ENCODE measurements around the gene SDC1. TPM values are rescaled to one million over a fixed set of nuclear protein-coding genes. Genes with fewer than 3 reads are reported as not detected.

SDC1 gene
- polyA plus RNA-seq, 3 donors = not detected

DNA sequence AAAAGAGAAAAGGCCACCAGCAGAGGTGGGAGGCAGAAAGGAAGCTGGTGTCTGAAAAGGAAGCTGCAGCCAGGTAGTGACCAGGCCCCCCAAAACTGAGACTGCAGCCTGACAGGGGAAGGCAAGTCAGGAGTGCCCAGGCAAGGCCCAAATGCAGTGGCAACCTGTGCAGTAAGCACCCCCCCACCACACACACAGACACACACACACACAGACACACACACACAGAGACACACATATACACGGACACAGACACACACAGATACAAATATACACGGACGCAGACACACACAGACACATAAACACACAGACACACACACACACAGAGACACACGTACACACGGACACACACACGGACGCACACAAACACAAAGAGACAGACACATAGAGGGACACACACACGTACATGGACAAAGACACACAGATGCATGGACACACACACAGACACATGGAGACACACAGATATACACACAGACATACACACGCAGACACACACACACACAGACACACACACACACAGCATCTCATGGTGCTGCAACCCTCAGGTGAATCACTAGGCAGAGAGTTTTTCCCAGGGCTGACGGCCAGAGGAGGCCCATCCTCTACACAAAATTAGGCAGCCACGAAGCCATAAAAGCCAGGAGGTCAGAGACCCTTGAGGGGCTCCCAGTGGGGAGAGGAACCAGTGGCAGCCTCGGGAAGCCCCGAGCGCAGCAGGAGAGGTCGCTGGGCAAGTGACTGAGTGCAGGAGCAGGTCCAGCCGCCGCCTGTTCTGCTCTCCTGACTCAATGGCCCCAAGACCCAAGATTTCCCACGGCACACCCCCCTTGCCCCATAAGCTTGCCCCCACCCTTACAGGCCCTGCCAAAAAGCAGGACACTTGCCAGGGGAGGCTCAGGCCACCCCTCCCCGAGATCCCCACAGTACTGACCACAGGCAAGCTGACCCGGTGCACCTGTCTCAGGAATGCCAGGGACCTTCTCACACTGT, 6.3 kb downstream of the SDC1 start:
- DNase-seq = no peak
- H3K4me3 Mint-ChIP-seq = no peak overlapping the region

More for the DNA sequence above, 6.3 kb downstream of the SDC1 start:
- peaks cover 0 to 16% of the 10 kb centered on the region in 2 donors for H3K9me3 ChIP-seq (replicated peaks in 1 of 2; ENCODE audit: control insufficient read depth in 1 of 2, insufficient read depth in 1 of 2, low read length in 2 of 2)
- peaks cover 20 to 31% (median 21%) of the 10 kb centered on the region in 3 donors for H3K27me3 Mint-ChIP-seq (ENCODE audit: low read depth in 3 of 3)
- H3K9ac ChIP-seq (ENCODE audit: insufficient read depth, low read length, poor library complexity, severe bottlenecking) = no peak overlapping the region
- intact Hi-C loops (cut with micrococcal nuclease) = no loop called here
- H3K27me3 ChIP-seq (ENCODE audit: control insufficient read depth in 2 of 2, insufficient read depth in 2 of 2, low read length in 2 of 2) = peaks cover 20 to 27% of the 10 kb centered on the region in 2 donors
- H3K4me1 Mint-ChIP-seq = peaks cover 2% of the 10 kb centered on the region
- H3K27ac Mint-ChIP-seq = no peak overlapping the region
- no peak overlapping the region for H2AFZ ChIP-seq (ENCODE audit: insufficient read depth, low read depth, low read length, poor library complexity, severe bottlenecking)
- no peak overlapping the region for H3K4me2 ChIP-seq (replicated peaks; ENCODE audit: extremely low read depth, low read length, poor library complexity, severe bottlenecking)
- no peak overlapping the region for H3K27ac ChIP-seq (ENCODE audit: low read depth in 1 of 2, low read length in 2 of 2)
- 93% methylated on average over 17 of the region's 20 CpGs for WGBS (ENCODE audit: insufficient coverage)
- H3K79me2 ChIP-seq (ENCODE audit: insufficient read depth, low read length) = no peaks in the 10 kb centered on the region
- H3K36me3 ChIP-seq (replicated peaks in 1 of 2; ENCODE audit: control insufficient read depth in 1 of 2, insufficient read depth in 2 of 2, low read length in 2 of 2) = no peaks in the 10 kb centered on the region
- no peak overlapping the region for H3K4me3 ChIP-seq (replicated peaks in 1 of 3; ENCODE audit: low read depth in 2 of 3, low read length in 3 of 3)
- TF ChIP-seq, protein P1, sequence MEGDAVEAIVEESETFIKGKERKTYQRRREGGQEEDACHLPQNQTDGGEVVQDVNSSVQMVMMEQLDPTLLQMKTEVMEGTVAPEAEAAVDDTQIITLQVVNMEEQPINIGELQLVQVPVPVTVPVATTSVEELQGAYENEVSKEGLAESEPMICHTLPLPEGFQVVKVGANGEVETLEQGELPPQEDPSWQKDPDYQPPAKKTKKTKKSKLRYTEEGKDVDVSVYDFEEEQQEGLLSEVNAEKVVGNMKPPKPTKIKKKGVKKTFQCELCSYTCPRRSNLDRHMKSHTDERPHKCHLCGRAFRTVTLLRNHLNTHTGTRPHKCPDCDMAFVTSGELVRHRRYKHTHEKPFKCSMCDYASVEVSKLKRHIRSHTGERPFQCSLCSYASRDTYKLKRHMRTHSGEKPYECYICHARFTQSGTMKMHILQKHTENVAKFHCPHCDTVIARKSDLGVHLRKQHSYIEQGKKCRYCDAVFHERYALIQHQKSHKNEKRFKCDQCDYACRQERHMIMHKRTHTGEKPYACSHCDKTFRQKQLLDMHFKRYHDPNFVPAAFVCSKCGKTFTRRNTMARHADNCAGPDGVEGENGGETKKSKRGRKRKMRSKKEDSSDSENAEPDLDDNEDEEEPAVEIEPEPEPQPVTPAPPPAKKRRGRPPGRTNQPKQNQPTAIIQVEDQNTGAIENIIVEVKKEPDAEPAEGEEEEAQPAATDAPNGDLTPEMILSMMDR (IDR thresholded peaks at IDR 0.05) = no peak
- H3K4me1 ChIP-seq (ENCODE audit: control insufficient read depth in 1 of 2, insufficient read depth in 2 of 2, low read length in 2 of 2) = peaks cover 2 to 4% of the 10 kb centered on the region in 2 donors
- H3K9me3 Mint-ChIP-seq = peaks cover 0 to 5% (median 0%) of the 10 kb centered on the region in 7 donors
- no peaks in the 10 kb centered on the region for H3K36me3 Mint-ChIP-seq
- H4K20me1 ChIP-seq (ENCODE audit: insufficient read depth, low read length) = no peaks in the 10 kb centered on the region

Data from CD14-positive monocyte (primary cell).